Neural crest cell (in vitro differentiated cells): ENCODE measurements around the gene RHEBL1. TPM values are rescaled to one million over a fixed set of nuclear protein-coding genes. Genes with fewer than 3 reads are reported as not detected.
A peak's percentile ranks its signal among the peaks of the same experiment; 100 is the strongest.

Experiments
- DNase-seq: peaks from one replicate; pipeline ENCODE4 v3.0.0; 2021; ENCODE audit warnings: low read depth, mixed read lengths, low spot score
- H3K27ac Mint-ChIP-seq: one replicate; pipeline ENCODE4 v1.8.0; 2021; ENCODE audit warnings: mild to moderate bottlenecking, mixed read lengths; ENCODE audit not compliant: unreplicated experiment
- H3K27me3 Mint-ChIP-seq: 2 replicates; pipeline ENCODE4 v1.8.0; 2021; ENCODE audit warnings: low read depth, mild to moderate bottlenecking, mixed read lengths
- H3K36me3 Mint-ChIP-seq: 2 replicates; pipeline ENCODE4 v1.8.0; 2021; ENCODE audit warnings: low read depth, mild to moderate bottlenecking, mixed read lengths
- H3K4me1 Mint-ChIP-seq: 2 replicates; pipeline ENCODE4 v1.8.0; 2021; ENCODE audit warnings: mixed read lengths
- H3K4me3 Mint-ChIP-seq: one replicate; pipeline ENCODE4 v1.8.0; 2021; ENCODE audit warnings: mild to moderate bottlenecking, mixed read lengths
- H3K9me3 Mint-ChIP-seq: 2 replicates; pipeline ENCODE4 v1.8.0; 2021; ENCODE audit warnings: mixed read lengths
- total RNA-seq: library from RNA; stranded (reverse); gene quantifications from 2 replicates; pipeline ENCODE4 v1.2.1, GENCODE V29; 2021
- TF ChIP-seq, protein P1 (sequence below): fragments of 200-600 bp; sonication (generic); conservative IDR thresholded peaks from 2 replicates; pipeline ENCODE4 v1.5.0; 2021; ENCODE audit warnings: antibody characterized with exemption, mild to moderate bottlenecking

The RHEBL1 gene
- total RNA-seq, 1 donor from 2014 or later: 2.1 TPM

DNA sequence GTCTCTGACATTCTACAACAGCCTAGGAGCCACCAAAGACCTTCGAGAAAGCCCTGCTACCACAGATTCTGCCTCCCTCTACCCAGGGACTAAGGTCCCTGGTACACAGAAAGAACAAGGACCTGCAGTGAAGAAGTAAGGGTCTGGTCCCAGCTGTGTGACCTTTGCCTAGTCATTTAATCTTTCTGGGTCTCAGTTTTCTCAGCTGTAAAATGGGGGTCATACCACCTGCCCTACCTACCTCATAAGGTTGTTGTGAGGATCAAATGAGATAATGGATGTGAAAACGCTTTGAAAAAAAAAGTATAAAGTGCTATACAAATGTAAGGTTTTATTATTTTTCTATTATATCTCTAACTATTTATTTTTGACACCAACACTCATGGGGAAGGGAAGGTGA, 46.0 kb downstream of the RHEBL1 start:
- DNase-seq: no peak
- TF ChIP-seq, protein P1, sequence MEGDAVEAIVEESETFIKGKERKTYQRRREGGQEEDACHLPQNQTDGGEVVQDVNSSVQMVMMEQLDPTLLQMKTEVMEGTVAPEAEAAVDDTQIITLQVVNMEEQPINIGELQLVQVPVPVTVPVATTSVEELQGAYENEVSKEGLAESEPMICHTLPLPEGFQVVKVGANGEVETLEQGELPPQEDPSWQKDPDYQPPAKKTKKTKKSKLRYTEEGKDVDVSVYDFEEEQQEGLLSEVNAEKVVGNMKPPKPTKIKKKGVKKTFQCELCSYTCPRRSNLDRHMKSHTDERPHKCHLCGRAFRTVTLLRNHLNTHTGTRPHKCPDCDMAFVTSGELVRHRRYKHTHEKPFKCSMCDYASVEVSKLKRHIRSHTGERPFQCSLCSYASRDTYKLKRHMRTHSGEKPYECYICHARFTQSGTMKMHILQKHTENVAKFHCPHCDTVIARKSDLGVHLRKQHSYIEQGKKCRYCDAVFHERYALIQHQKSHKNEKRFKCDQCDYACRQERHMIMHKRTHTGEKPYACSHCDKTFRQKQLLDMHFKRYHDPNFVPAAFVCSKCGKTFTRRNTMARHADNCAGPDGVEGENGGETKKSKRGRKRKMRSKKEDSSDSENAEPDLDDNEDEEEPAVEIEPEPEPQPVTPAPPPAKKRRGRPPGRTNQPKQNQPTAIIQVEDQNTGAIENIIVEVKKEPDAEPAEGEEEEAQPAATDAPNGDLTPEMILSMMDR: no peak
- Mint-ChIP-seq H3K27me3 (no peaks in the 10 kb centered on the region), H3K9me3 (no peaks in the 10 kb centered on the region), H3K4me3 (no peak overlapping the region), H3K27ac (no peak overlapping the region), H3K4me1 (peaks cover 10% of the 10 kb centered on the region), H3K36me3 (peaks cover 2% of the 10 kb centered on the region)

DNA sequence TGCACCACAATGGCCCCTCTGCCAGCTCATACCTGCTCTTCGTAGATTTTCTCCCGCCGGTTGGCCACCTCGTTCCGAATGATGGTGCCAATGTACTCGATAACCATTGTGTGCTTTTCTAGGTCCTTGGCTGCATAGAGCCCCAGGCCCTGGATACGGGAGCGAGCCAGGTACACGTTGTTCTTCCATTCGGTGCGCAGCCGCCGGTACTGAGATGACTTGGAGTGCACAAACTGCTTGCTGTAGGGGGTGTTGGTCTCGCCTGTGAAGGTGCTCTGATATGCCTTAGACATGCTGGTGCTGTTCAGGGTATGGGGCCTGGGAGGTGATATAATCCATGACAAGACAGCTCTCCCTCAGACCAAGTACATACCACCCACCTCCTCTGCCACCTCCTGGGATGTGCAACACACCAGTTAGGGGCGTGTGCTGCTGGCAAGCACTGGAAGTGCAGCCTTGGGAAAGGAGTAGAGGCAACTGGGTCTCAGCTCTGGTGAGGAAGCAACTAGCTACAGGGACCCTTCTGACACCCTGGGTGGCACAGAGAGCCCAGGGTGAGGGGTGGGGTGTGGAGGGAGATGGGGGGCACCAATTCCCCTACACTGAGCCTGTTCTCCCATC, 47.1 kb downstream of the RHEBL1 start:
- peaks cover 18% of the 10 kb centered on the region for H3K4me1 Mint-ChIP-seq
- DNase-seq: no peak
- TF ChIP-seq, protein P1: no peak
- H3K9me3 Mint-ChIP-seq: no peaks in the 10 kb centered on the region
- no peaks in the 10 kb centered on the region for H3K36me3 Mint-ChIP-seq
- peak overlapping the region; percentile 15 for H3K4me3 Mint-ChIP-seq
- H3K27ac Mint-ChIP-seq: no peak overlapping the region
- H3K27me3 Mint-ChIP-seq: no peaks in the 10 kb centered on the region

DNA sequence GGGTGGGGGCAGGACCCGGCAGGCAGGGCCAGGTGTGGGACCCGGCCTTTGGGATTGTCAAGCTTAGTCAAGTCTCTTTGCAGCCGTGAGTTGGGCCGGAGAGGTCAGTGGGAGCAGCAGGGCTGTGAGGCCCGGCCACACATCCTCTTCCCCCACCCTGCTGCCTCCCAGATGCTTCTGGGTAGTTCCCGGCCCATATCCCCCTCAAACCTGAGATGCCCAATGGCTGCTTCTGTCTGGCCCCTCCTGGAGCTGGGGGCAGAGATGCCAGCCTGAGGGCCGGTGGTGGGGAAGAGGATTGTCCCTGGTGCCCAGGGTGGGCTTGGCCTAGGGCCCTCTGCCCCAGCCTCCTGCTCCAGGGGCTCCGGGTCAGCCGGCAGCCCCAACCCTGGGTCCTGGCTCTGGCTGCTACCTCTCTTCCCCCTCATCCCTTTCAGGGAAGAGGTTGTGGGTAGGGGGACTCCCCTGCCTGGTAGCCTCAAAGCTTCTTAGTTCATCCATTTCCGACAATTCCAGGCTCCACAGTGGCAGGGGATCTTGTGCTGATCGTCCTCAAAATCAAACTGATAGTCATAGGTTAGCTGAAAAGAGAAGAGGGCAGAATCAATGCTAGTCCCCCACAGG, 48.4 kb downstream of the RHEBL1 start:
- peaks cover 26% of the 10 kb centered on the region for H3K4me1 Mint-ChIP-seq
- H3K36me3 Mint-ChIP-seq: no peaks in the 10 kb centered on the region

DNA sequence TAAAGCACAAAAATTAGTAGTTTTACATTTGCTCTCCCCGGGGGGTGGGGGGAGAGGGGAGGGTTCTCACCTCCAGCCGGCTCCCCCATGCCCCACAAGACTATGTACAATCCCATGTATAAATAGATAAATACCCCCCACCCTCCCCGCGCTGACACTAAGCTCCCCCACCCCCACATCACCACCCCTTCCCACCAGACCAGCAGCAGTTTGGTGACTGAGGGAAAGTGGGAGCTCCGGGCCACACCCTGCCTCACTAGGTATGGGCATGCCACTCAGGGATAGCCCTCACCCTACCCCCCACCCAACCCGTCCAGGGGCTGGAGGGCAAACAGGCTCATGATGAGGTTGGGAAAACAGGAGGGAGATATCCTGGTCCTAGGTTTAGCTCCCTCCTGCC, 49.3 kb downstream of the RHEBL1 start:
- H3K27me3 Mint-ChIP-seq: no peaks in the 10 kb centered on the region
- H3K27ac Mint-ChIP-seq: no peak overlapping the region
- DNase-seq: no peak
- H3K36me3 Mint-ChIP-seq: no peaks in the 10 kb centered on the region
- H3K4me3 Mint-ChIP-seq: no peak overlapping the region
- H3K9me3 Mint-ChIP-seq: no peaks in the 10 kb centered on the region
- TF ChIP-seq, protein P1: no peak
- peaks cover 26% of the 10 kb centered on the region for H3K4me1 Mint-ChIP-seq

More for the DNA sequence above, 48.4 kb downstream of the RHEBL1 start:
- no peaks in the 10 kb centered on the region for H3K27me3 Mint-ChIP-seq
- TF ChIP-seq, protein P1: no peak
- H3K4me3 Mint-ChIP-seq: peak overlapping the region; percentile 54
- H3K9me3 Mint-ChIP-seq: no peaks in the 10 kb centered on the region
- H3K27ac Mint-ChIP-seq: no peak overlapping the region
- no peak for DNase-seq

DNA sequence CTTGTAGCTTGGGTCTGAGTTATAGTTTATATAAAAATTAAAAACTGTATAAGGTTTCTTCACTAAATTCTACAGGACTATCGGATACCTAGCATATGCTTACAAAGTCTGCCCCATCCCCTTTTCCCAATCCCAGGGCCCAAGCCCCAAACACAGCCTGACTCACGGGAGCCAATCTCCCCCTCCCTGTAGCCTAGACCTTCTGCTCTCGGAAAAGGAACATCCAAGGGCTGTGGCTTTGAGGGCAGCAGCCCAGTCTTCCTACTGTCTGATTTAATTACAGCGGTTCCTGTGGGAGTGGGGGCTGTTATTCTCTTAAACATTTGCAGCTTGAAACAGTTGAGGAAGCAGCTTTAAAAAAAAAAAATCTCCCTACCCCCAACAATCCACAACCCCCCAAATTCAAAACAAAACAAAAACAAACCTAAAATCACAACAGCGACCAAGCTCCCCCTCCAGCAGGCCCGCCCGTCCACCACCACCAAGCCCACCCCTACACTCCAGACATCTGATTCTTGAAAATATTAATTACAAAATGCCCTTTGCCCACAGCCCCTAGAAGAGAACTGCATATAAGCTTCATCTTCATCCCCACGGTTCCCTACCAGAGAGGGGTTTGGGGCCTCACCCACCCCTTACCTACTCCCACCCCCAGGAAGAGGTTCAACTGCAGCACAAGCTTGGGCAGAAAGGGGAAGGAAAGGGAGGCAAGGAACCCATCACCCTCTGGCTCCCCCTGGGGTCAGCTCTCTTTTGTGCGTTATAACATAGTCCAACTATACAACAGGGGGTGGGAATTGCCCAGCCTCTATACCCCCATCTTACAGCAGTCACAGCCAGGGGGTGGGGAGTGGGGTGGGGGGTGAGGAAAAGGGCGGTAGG, 50.1 kb downstream of the RHEBL1 start:
- H3K27me3 Mint-ChIP-seq: no peaks in the 10 kb centered on the region
- H3K4me1 Mint-ChIP-seq: peaks cover 26% of the 10 kb centered on the region
- H3K4me3 Mint-ChIP-seq: peak overlapping the region; percentile 99
- TF ChIP-seq, protein P1: peak; percentile 48
- no peaks in the 10 kb centered on the region for H3K9me3 Mint-ChIP-seq
- H3K27ac Mint-ChIP-seq: peak overlapping the region; percentile 52
- no peaks in the 10 kb centered on the region for H3K36me3 Mint-ChIP-seq
- no peak for DNase-seq
